Mucosa of descending colon (tissue), 3 donors: ENCODE data around the gene HDAC7. TPM values are rescaled to one million over a fixed set of nuclear protein-coding genes. Genes with fewer than 3 reads are reported as not detected.
A peak's percentile ranks its signal among the peaks of the same experiment; 100 is the strongest.

Experiments used
- ATAC-seq: fragments of 200-7000 bp; cut with Tn5 transposase; one replicate; pipeline ENCODE4 v1.9.1; 2020; ENCODE audit warnings: mild to moderate bottlenecking, moderate library complexity
- DNase-seq, 3 donors: peaks; one replicate each; pipeline ENCODE4 v3.0.0-alpha.2; 2020
- H3K36me3 ChIP-seq: fragments of 200-600 bp; one replicate; pipeline ENCODE4 v1.8.0; 2021; ENCODE audit warnings: low read depth, mild to moderate bottlenecking
- H3K4me1 ChIP-seq: fragments of 200-600 bp; one replicate; pipeline ENCODE4 v1.8.0; 2021; ENCODE audit warnings: low read depth, mild to moderate bottlenecking
- H3K4me3 ChIP-seq: fragments of 200-600 bp; one replicate; pipeline ENCODE4 v1.8.0; 2021; ENCODE audit warnings: mild to moderate bottlenecking
- H3K9me3 ChIP-seq: fragments of 200-600 bp; one replicate; pipeline ENCODE4 v1.8.0; 2021; ENCODE audit warnings: mild to moderate bottlenecking
- intact Hi-C, 2 donors: fragments of 100-400 bp; cut with DNase I in 1 of 2; cut with micrococcal nuclease in 1 of 2; formaldehyde crosslinking; loops; one replicate each; pipeline versions ENCODE4 v1.11.0 to v1.11.1; 2022; cut with DNase I, micrococcal nuclease
- total RNA-seq, 3 donors: library from RNA; stranded (reverse); fragmentation: NEBNext Ultra II Directional in 2 of 3; extraction: Animal tissue kit (Norgen Biotek cat#: 25700) in 2 of 3; gene quantifications; one replicate each; pipeline versions ENCODE4 v1.2.1 to v1.2.4, GENCODE V29; 2021 to 2023
- TF ChIP-seq, protein P1 (sequence below): fragments of 200-600 bp; IDR thresholded peaks from one replicate; pipeline ENCODE4 v1.8.0; 2022; ENCODE audit warnings: antibody characterized with exemption, mild to moderate bottlenecking
- donor health status: DM: no; HTN: no; CAD: no; lungs with moderate emphysema.
- donor health status: DM: no; HTN: no; CAD: no.
- donor health status: DM: no; HTN: yes; CAD: no.

Gene HDAC7
- total RNA-seq, 3 donors from 2014 or later: 19.5 to 67.4 (median 33.2) TPM

DNA sequence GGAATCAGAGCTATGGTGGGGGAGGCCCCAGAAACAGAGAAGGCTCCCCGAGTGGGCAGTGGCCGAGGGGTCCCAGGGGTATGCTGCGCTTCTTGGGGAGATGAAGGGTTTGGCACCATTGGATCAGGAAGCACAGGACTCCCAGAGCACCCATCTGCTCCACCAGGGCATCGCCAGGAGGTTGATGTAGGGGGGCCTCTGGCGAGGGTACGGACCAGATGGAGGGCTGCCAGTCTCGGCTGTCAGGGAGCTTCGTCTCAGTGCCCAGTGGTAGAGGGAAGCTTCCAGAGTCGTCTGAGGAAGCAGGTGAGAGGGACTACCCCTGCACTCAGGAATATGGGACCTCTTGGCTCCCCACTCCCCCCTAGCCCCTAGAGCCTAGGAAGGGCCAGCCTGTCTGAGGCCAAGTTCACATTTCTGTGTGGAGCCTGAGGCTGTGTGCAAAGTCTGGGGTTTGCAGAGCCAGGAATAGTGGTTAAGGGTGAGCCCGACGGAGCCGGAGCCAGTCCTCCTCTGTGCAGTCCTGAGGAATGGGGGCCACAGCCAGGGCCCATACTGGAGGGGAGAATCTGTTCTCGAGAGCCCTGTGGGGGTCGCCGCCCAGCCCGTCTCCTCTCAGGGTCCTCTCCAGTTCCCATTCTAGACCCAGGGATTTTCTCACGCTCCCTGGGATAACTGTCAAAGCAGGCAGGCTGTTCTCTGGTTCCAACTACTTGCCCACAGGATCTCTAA is 36.5 kb downstream of the HDAC7 start:
- H3K4me3 ChIP-seq: no peak overlapping the region
- no peaks in the 10 kb centered on the region for H3K36me3 ChIP-seq
- ATAC-seq (no peak), DNase-seq (no peak)
- intact Hi-C loops: no loop called here
- H3K4me1 ChIP-seq: no peaks in the 10 kb centered on the region
- H3K9me3 ChIP-seq: no peaks in the 10 kb centered on the region
- TF ChIP-seq, protein P1, sequence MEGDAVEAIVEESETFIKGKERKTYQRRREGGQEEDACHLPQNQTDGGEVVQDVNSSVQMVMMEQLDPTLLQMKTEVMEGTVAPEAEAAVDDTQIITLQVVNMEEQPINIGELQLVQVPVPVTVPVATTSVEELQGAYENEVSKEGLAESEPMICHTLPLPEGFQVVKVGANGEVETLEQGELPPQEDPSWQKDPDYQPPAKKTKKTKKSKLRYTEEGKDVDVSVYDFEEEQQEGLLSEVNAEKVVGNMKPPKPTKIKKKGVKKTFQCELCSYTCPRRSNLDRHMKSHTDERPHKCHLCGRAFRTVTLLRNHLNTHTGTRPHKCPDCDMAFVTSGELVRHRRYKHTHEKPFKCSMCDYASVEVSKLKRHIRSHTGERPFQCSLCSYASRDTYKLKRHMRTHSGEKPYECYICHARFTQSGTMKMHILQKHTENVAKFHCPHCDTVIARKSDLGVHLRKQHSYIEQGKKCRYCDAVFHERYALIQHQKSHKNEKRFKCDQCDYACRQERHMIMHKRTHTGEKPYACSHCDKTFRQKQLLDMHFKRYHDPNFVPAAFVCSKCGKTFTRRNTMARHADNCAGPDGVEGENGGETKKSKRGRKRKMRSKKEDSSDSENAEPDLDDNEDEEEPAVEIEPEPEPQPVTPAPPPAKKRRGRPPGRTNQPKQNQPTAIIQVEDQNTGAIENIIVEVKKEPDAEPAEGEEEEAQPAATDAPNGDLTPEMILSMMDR: no peak

DNA sequence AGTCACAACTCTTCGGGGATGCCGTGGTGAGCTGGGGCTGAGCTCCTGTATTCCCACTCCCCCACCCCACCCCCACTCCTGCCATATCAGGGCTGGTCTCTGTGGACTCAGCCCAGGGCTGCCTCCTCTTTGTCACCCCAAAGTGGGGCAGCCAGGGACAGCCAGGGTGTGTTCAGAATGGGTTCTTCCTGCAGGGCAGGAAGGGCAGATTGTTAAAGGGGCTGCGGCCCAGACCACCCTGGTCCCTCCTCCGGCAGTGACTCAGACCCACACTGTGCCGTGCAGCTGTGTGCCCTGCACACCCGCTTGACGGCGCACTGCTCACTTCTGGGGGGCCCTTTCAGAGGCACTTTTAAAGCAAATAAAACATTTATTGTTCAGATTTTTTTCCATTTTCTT is 37.3 kb downstream of the HDAC7 start:
- DNase-seq (no peak), ATAC-seq (no peak)
- H3K36me3 ChIP-seq: no peaks in the 10 kb centered on the region
- TF ChIP-seq, protein P1: no peak
- H3K4me1 ChIP-seq: peaks cover 6% of the 10 kb centered on the region
- no peaks in the 10 kb centered on the region for H3K9me3 ChIP-seq
- no peak overlapping the region for H3K4me3 ChIP-seq
- intact Hi-C loops: no loop called here

DNA sequence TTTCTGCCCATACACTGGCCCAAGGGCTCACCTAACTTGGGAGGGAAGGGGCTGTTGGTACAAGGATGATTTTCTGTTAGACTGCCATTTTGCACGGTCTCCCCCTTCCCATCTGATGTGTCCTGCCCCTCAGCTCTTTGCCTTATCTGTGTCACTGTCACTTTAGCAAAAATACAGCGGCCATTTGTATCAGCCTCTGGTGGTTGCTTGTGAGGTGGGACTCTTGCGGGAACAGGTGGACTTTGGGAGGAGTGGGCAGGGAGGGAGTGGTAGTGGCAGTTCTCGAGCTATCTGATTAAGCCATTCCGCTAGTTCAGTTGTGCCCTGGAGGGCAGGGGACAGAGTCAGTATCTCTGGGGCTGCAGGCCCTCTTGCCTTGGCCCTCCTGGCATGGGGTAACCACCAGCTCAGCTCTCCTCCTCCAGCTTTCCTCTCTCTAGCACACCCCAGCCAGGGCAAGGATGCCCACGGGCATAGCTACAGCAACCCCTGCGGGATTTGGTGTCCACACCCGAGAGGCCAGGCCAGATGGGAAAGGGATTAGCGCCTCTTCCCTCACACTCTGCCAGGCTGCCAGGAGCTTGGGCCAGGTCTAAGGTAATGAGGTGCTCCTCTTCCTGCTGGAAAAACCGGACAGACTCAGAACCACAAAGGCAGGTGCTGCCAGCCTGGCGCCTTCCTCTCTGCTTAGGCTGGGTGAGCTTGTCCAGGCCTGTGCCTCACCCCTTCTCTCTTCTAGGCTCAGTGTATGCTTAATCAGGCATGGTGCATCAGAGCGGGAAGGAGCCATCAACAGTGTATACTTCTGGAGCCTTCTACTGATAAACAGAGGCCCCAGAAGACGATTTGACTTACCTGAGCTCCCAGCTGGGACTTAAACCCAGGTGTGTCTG is 38.0 kb downstream of the HDAC7 start:
- Histone ChIP-seq H3K36me3 (no peaks in the 10 kb centered on the region), H3K4me3 (no peak overlapping the region), H3K9me3 (no peaks in the 10 kb centered on the region), H3K4me1 (peaks cover 6% of the 10 kb centered on the region)
- peak in 1 of 3 donors; percentile 40 for DNase-seq
- TF ChIP-seq, protein P1: no peak
- intact Hi-C loops: no loop called here
- ATAC-seq: no peak

DNA sequence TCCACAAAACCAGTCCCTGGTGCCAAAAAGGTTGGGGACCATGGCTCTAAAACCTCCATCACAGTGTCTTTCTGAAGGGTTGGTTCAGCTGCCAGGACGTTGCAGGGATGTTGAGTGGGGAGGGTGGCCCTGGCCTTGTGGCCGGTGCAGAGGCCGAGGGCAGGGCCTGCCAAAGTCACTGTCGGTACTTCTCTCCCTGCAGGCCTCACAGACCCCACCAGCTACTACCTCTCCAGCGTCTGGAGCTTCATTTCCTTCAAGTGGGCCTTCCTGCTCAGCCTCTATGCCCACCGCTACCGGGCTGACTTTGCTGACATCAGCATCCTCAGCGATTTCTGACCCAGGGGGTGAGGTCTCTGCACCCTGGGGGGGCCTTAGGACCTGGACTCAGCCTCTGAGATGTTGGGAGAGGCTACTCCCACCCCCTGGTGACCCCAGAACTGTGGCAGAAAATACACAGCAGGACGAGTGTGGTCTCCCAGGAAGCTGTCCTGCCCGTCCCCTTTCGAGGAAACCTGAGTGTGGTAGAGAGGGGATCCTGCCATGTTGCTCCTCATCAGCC is 39.7 kb downstream of the HDAC7 start:
- H3K4me1 ChIP-seq: peaks cover 6% of the 10 kb centered on the region
- intact Hi-C loops: loop anchor here (2.0 to 10.0 kb wide), 3 partner anchors 55 to 65 kb away; partner anchors contain the start of gene ENDOU (in 1 of the 2)
- TF ChIP-seq, protein P1: no peak
- H3K4me3 ChIP-seq: no peak overlapping the region
- no peaks in the 10 kb centered on the region for H3K9me3 ChIP-seq
- no peak for ATAC-seq
- peak in 1 of 3 donors; percentile 28 for DNase-seq
- H3K36me3 ChIP-seq: no peaks in the 10 kb centered on the region

DNA sequence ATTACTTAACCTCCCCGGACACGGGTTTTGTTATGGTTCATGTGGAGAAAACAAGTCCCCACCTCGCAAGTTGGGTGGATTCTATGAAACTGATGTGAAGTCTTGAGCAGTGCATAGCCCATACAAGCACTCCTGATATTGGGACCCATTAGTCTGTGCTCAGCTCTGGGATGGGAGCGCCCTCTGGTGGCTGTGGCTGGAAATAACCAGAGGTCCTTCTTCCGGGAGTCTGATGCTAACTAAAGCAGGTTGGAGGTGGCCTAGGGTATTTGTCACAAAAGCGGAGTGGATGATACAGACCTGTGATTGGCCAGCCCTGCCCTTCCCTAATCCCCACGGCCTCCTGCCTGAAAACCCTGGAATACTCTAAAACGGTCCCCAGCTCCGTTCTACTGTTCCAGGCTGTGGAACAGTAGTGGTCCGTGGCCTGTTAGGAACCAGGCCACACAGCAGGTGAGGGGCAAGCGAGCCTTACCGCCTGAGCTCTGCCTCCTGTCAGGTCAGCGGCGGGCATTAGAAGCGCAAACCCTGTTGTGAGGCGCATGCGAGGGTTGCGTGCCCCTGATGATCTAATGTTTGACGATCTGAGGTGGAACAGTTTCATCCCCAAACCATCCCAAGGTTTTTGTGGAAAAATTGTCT is 40.3 kb downstream of the HDAC7 start:
- DNase-seq (peak; percentile 86 to 94 (median 93)), ATAC-seq (peak; percentile 88)
- Histone ChIP-seq H3K4me1 (peaks cover 6% of the 10 kb centered on the region), H3K36me3 (no peaks in the 10 kb centered on the region), H3K4me3 (no peak overlapping the region), H3K9me3 (no peaks in the 10 kb centered on the region)
- TF ChIP-seq, protein P1: peak; percentile 87
- intact Hi-C loops: loop anchor here (2.0 to 10.0 kb wide), 3 partner anchors 55 to 65 kb away; partner anchors contain the start of gene ENDOU (in 1 of the 2)
